ENCODE results near the gene PPIA. TPM values are rescaled to one million over a fixed set of nuclear protein-coding genes. Genes with fewer than 3 reads are reported as not detected.

The PPIA gene
- total RNA-seq (ENCODE audit: low replicate concordance) = 437 and 1,604 TPM in 2 replicates

DNA sequence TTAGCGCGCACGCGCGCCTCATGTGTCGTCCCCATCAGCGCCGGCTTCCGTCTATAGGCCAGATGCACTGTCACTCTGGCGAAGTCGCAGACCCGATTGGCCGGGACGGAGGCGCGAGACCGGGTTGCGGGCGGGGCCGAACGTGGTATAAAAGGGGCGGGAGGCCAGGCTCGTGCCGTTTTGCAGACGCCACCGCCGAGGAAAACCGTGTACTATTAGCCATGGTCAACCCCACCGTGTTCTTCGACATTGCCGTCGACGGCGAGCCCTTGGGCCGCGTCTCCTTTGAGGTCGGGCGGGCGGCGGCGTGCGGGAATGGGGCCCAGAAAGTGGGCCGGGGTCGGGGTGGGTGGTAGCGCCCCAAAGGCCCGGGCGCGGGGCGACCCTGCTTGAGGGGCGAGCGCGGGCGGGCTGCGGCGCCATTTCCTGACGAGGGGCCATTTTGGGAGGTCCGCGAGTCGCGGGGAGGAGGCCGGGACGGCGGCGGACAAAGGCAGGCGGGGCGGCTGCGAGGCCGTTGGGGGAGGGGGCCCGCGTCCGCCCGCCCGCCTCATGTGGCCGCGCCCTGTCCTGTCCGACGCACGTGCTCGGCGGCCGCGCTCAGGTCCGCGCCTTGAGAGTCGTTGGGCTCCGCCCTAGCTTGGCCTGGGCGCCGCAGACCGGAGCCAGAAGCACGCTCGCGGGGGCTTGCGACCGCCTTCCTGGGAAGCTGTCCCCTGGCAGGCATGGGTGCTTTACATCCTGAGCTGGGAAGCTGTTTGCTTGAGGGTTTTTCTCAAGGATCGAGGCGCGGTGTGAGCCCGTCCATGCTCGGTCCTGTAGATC, at the start of gene PPIA:
Gene PPIA (plus strand): TSS at position 178 of the 825 bp plus-strand sequence. CDS start 44 bp downstream, at position 222.

DNA sequence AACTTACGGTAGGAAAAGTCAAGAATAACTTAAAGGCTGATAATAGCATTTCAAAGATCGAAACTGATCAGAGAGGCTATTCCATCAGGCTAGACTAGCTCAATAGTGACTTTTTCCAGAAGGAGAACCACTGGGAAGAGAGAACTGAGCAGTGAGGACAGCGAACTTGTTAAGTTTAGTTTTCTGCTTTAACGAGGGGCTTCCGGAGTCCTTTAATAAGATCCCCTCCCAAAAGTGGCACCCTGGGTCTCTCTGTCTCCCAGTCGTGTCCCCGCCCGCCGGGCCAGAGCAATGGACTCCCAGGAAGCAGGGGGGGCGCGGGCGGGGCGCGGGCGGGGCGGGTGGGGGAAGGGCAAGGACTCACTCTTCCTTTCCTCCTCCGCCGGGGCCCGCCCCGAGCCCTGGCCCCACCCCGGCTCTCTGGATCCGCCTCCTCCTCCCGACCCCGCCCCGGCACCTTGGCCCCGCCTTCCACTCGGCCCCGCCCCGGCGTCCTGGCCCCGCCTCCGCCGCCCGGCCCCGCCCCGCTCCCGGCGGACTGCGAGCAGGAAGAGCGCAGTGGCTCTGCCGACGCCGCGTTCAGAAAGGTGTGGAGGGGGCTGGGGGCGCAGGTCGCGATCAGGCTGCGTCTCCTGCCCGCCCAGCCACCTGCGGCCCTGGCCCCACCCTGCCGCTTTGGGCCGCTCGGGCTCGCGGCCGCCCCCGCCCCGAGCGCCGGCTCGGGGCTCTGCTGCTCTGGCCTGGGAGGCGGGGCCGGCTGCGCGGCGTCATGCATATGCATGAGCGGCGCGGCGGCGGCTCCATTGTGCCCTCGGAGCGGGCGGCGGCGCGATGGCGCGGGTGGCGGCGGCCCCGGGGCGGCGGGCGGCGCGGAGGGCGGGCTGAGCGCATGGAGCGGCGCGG, 48.2 kb upstream of the PPIA start, which contains the start of gene ZMIZ2:
Gene ZMIZ2 (plus strand): TSS at position 803 of the 903 bp plus-strand sequence. CDS start 7,403 bp downstream, outside the sequence.

GRCh38 chr7:44847920-44848634, 51.6 kb downstream of the PPIA start, which contains the start of gene H2AZ2:
Gene H2AZ2 (minus strand): TSS chr7:44848087. CDS start chr7:44847971, 116 bp downstream.

Other genes starting within 250 kb of the PPIA start
- gene DDX56, start 222.8 kb upstream of the PPIA start, total RNA-seq (ENCODE audit: low replicate concordance) = 29.4 and 37.8 TPM in 2 replicates
- gene TMED4, start 214.4 kb upstream of the PPIA start, total RNA-seq (ENCODE audit: low replicate concordance) = 85.9 and 98.8 TPM in 2 replicates
- gene OGDH, start 190.1 kb upstream of the PPIA start, total RNA-seq (ENCODE audit: low replicate concordance) = 51.0 and 81.2 TPM in 2 replicates
- gene ZMIZ2, start 47.8 kb upstream of the PPIA start, total RNA-seq (ENCODE audit: low replicate concordance) = 8.0 and 8.3 TPM in 2 replicates
- 194 and 275 TPM in 2 replicates for gene H2AZ2, start 51.4 kb downstream of the PPIA start, total RNA-seq (ENCODE audit: low replicate concordance)
- gene PURB, start 88.8 kb downstream of the PPIA start, total RNA-seq (ENCODE audit: low replicate concordance) = 4.6 and 11.8 TPM in 2 replicates
- gene MYO1G, start 182.3 kb downstream of the PPIA start, total RNA-seq (ENCODE audit: low replicate concordance) = 0.08 TPM in 1 of 2 replicates, not detected in the other
- 61.2 and 70.1 TPM in 2 replicates for gene CCM2, start 203.5 kb downstream of the PPIA start, total RNA-seq (ENCODE audit: low replicate concordance)

Data from smooth muscle cell of the coronary artery (primary cell).